HFFc6 (cell line): ENCODE results near the gene GPR68. TPM values are rescaled to one million over a fixed set of nuclear protein-coding genes. Genes with fewer than 3 reads are reported as not detected.
"Not testable (repeated sequence)": the region's sequence is repeated elsewhere in the genome, so short reads cannot be mapped to it uniquely, and the experiment has no call there.

Experiments
- DNase-seq: peaks from one replicate; pipeline ENCODE4 v3.0.0-alpha.2; 2018
- H3K27ac Mint-ChIP-seq: 2 replicates; pipeline ENCODE4 v1.8.0; 2020; ENCODE audit warnings: mild to moderate bottlenecking, mixed read lengths
- H3K27me3 Mint-ChIP-seq: 2 replicates; pipeline ENCODE4 v1.8.0; 2021; ENCODE audit warnings: mild to moderate bottlenecking, moderate library complexity, mixed read lengths; ENCODE audit not compliant: insufficient read depth
- H3K36me3 Mint-ChIP-seq: 2 replicates; pipeline ENCODE4 v1.8.0; 2021; ENCODE audit warnings: low read depth, mixed read lengths
- H3K4me1 Mint-ChIP-seq: 2 replicates; pipeline ENCODE4 v1.8.0; 2020; ENCODE audit warnings: low read depth, mixed read lengths
- H3K4me3 Mint-ChIP-seq: 2 replicates; pipeline ENCODE4 v1.8.0; 2020; ENCODE audit warnings: mild to moderate bottlenecking, moderate library complexity, mixed read lengths
- H3K9me3 Mint-ChIP-seq: 2 replicates; pipeline ENCODE4 v1.8.0; 2020; ENCODE audit warnings: mild to moderate bottlenecking, mixed read lengths
- total RNA-seq, 6 experiments: library from RNA; stranded (reverse); fragmentation: NEBNext Ultra II Directional; extraction: Animal tissue kit (Norgen Biotek cat#: 25700); gene quantifications; 2 replicates in 1 of 6; 3 replicates in 5 of 6; pipeline ENCODE4 v1.2.3, GENCODE V29; 2021
- TF ChIP-seq, protein P1 (sequence below): fragments of 200-600 bp; sonication (generic); IDR thresholded peaks from 2 replicates; pipeline ENCODE4 v1.5.0; 2021; ENCODE audit warnings: antibody characterized with exemption, mild to moderate bottlenecking

GPR68 gene
- total RNA-seq, 6 experiments from 2014 or later: 0.34 to 0.88 (median 0.52) TPM

DNA sequence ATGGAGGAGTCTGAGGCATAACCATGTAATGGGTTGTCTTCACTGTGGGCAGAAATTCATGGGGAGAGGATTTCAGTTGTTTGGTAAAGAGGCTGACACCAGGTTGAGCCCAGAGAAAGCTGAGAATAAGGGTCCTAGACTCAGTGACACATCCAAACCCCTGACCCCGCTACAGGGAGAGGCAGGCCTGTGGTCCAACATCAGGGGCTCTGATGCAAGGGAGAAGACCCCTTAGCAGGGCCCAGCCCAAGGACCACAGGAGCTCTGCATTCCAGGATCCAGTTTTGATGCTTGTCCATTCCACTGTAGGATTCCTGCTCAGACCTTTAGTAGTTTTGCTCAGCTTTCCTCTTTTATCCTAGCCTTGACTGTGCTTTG is 15.5 kb downstream of the GPR68 start:
- H3K36me3 Mint-ChIP-seq: peaks cover 17% of the 10 kb centered on the region

DNA sequence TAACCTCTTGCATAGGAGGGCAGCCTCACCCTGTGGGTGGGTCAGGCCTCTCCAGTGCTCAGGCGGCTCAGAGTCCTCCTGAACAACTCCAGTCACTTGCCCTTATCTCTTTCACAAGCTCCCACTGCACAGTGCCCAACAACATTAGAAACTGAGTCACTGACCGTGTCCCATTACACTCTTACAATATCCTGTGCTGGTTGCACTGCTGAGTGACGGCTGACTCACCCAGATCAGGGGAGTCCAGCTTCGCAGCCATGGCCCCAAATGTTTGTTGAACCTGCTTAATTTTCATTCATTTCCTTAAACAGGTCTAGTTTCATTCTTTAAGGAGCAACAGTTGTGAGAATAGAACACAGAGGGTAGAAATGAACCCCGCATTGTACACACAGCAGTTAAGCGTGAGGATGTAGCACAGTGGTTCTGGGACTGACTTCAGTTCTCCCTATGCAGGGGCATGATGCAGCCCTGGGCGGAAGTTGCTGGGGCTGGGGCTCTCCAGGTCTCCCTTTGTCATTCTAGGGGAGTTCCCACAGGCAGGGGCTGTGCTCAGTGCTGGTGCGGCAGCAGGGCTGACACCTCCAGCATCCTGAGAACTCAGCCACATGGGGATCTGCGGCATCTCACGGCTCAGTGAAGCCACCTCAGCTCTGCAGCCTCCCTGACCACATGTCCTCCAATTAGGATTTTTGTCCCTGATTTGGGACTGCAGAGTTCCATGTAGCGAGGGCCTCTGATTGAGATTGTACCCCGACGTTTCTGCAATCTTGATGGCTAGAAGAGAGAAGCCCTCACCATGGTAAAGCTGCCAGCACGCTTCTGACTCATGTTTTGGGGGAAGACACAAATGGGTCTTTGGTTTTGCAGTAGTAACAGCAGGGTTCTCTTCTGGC is 16.1 kb downstream of the GPR68 start:
- peaks cover 59% of the 10 kb centered on the region for H3K4me1 Mint-ChIP-seq
- H3K9me3 Mint-ChIP-seq: peaks cover 10% of the 10 kb centered on the region
- no peaks in the 10 kb centered on the region; the same call in 1 of the 2 replicates for H3K27me3 Mint-ChIP-seq
- DNase-seq: peak; percentile 49
- peak overlapping the region; percentile 76 for H3K27ac Mint-ChIP-seq
- TF ChIP-seq, protein P1, sequence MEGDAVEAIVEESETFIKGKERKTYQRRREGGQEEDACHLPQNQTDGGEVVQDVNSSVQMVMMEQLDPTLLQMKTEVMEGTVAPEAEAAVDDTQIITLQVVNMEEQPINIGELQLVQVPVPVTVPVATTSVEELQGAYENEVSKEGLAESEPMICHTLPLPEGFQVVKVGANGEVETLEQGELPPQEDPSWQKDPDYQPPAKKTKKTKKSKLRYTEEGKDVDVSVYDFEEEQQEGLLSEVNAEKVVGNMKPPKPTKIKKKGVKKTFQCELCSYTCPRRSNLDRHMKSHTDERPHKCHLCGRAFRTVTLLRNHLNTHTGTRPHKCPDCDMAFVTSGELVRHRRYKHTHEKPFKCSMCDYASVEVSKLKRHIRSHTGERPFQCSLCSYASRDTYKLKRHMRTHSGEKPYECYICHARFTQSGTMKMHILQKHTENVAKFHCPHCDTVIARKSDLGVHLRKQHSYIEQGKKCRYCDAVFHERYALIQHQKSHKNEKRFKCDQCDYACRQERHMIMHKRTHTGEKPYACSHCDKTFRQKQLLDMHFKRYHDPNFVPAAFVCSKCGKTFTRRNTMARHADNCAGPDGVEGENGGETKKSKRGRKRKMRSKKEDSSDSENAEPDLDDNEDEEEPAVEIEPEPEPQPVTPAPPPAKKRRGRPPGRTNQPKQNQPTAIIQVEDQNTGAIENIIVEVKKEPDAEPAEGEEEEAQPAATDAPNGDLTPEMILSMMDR: no peak
- no peak overlapping the region for H3K4me3 Mint-ChIP-seq
- peaks cover 17% of the 10 kb centered on the region for H3K36me3 Mint-ChIP-seq

More for the DNA sequence above, 15.5 kb downstream of the GPR68 start:
- no peaks in the 10 kb centered on the region; the same call in 1 of the 2 replicates for H3K27me3 Mint-ChIP-seq
- no peak overlapping the region for H3K4me3 Mint-ChIP-seq
- peaks cover 59% of the 10 kb centered on the region for H3K4me1 Mint-ChIP-seq
- peaks cover 10% of the 10 kb centered on the region for H3K9me3 Mint-ChIP-seq
- no peak for DNase-seq
- TF ChIP-seq, protein P1: no peak
- peak overlapping the region; percentile 87 for H3K27ac Mint-ChIP-seq

DNA sequence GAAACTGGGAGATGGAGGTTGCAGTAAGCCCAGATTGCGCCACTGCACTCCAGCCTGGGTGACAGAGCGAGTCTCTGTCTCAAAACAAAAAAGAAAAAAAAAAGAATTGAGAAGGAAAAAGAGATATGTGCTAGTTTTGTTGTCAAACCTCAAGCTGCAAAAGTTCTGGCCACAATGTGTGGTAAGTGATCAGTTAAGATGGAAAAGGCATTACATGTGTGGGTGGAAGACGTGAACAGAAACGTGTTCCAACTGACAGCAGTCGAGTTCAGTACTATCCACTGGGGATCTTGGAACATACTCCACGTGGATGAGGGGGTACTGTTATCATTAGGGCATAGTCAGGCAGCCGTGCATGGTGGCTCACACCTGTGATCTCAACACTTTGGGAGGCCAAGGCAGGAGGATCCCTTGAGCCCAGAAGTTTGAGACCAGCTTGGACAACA is 17.3 kb downstream of the GPR68 start:
- Mint-ChIP-seq H3K36me3 (peaks cover 18% of the 10 kb centered on the region), H3K4me1 (peaks cover 66% of the 10 kb centered on the region), H3K27me3 (no peaks in the 10 kb centered on the region; the same call in 1 of the 2 replicates), H3K9me3 (peaks cover 10% of the 10 kb centered on the region), H3K4me3 (no peak overlapping the region), H3K27ac (no peak overlapping the region)
- no peak for DNase-seq
- TF ChIP-seq, protein P1: no peak

DNA sequence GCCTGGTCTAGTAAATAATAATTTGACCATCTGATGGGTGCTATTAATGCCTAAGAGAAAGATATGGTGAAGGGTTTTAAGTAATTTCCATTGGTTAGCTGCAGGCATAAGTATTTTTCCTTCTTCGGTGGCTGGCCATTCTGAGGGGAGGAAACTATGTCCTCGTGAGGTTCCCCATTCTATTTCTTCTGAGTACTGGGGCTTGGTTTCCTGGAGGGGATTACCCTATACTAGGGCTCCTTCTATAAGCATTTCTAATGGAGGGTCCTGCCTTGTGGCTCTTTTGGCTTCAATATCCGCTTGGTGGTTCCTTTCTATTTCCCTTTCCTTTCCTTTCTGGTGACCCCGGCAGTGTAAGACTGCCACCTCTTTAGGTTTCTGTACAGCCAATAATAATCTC is 18.1 kb downstream of the GPR68 start:
- H3K27me3 Mint-ChIP-seq, H3K27ac Mint-ChIP-seq, H3K4me3 Mint-ChIP-seq, H3K9me3 Mint-ChIP-seq, DNase-seq: not testable (repeated sequence)
- Mint-ChIP-seq H3K36me3 (peaks cover 23% of the 10 kb centered on the region), H3K4me1 (peaks cover 59% of the 10 kb centered on the region)

DNA sequence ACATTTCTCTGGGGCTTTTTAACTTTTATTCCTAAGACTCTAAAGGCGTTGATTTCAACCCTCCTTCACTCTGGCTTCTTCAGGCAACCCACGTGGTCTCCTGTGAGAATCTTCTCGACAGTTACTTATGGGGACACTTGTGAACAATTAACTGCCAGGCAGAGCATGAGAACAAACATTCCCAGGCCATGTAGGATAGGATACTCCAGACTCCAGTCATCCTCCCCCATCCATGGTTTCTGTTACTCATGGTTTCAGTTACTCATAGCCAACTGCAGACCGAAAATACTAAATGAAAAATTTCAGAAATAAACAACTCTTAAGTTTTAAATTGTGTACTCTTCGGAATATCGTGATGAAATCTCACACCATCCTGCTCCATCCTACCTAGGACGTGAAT is 19.5 kb downstream of the GPR68 start:
- Mint-ChIP-seq H3K9me3 (no peaks in the 10 kb centered on the region), H3K27me3 (no peaks in the 10 kb centered on the region; the same call in 1 of the 2 replicates), H3K36me3 (peaks cover 14% of the 10 kb centered on the region), H3K4me3 (no peak overlapping the region), H3K27ac (no peak overlapping the region), H3K4me1 (peaks cover 46% of the 10 kb centered on the region)
- TF ChIP-seq, protein P1: no peak
- DNase-seq: no peak
